Bone marrow (tissue), 2 donors: ENCODE measurements around the gene CEP19.
"Not testable (repeated sequence)": the region's sequence is repeated elsewhere in the genome, so short reads cannot be mapped to it uniquely, and the experiment has no call there.

Experiments
- DNase-seq, 2 donors: peaks; one replicate each; lab custom pipeline; 2025; lab: John Stamatoyannopoulos, UW

Gene CEP19, protein sequence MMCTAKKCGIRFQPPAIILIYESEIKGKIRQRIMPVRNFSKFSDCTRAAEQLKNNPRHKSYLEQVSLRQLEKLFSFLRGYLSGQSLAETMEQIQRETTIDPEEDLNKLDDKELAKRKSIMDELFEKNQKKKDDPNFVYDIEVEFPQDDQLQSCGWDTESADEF

DNA sequence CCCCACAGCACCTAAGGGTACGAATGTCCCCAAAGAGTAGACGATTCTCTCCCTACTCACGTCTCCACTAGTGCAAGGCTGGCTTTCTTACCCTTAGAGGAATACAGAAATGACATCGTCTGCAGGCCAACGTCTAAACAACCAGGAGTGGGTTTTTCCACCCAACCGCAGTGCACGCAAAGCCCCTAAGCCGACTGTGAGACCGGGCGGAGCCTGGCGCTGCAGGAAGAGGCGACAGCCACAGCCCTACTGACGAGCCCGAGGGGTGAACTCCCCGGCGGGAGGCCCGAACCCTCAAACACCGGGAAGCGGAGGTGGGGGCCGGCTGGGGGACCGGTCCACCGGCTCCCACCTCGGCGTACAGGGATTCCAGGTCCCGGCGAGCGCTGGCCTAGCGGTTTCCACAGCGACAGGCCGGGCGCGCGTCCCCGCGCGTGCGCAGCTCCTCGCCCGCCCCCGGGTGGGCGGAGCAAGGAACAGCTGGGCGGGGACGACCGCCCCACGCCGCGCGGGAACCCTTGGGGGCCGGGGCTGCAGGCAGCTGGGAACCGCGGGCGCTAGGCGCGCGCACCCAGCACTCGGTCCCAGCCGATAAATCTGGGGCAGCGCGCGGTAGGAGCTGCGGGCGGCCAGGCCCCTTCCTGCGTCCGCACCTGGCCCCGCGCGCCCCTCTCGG is at the start of gene CEP19, which contains the start of gene PIGX:
Gene CEP19, minus strand, starts transcription at position 413 of the 676 bp plus-strand sequence. CDS start 3,593 bp downstream, outside the sequence.
Gene PIGX, plus strand, starts transcription at position 540 of the 676 bp plus-strand sequence.
- peak; percentile 79 to 85 for DNase-seq

DNA sequence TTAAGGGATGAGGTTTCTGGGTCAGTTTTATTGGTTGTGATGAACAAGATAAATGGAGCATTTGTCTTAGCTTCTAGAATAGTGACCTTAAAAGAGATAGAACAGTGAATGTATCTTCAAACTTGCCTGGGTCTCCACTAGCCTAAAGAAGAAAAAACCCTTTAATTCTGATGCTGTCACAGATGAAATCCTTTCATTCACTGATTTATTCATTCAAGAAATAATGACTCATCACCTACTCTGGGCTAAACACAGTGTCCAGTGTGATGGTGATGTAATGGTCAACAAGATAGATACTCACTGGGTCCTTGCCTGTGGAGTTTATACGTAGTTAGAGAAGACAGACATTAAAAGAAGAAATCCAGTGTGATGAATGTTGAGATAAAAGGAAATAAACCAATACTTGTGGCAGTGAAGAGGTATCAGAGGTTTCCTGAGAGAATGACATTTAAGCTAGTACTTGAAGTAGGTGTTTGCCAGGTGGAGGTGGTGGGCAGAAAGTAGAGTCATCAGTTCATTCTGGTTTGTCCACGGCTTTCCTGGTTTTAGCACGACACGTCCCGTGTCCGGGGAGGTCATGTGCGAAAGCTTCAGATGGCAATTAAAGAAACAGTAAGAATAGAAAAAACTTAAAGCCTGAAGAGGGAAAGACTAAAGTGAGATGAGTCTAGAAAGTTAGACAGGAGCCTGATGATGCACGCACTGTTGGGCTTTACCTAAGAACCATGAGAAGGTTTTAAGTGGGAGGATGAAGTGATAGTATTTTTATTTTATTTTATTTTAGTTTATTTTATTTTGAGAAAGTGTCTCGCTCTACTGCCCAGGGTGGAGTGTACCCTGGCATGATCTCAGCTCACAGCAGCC is 46.1 kb upstream of the CEP19 start:
- no peak for DNase-seq

DNA sequence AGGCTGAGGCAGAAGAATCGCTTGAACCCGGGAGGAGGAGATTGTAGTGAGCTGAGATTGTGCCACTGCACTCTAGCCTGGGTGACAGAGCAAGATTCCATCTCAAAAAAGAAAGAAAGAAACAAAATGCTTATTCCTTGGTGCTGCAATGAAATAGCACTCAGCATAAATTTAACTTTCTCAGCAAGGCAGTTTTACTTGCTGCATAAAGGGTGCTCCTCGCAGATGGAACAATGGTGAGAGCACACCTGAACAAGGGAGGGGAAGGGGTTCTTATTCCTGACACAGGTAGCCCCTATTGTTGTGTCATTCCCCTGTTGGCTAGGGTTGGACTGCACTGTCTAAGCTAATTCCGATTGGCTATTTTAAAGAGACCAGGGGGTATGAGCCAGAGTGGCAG is 44.7 kb upstream of the CEP19 start:
- DNase-seq, result no peak

DNA sequence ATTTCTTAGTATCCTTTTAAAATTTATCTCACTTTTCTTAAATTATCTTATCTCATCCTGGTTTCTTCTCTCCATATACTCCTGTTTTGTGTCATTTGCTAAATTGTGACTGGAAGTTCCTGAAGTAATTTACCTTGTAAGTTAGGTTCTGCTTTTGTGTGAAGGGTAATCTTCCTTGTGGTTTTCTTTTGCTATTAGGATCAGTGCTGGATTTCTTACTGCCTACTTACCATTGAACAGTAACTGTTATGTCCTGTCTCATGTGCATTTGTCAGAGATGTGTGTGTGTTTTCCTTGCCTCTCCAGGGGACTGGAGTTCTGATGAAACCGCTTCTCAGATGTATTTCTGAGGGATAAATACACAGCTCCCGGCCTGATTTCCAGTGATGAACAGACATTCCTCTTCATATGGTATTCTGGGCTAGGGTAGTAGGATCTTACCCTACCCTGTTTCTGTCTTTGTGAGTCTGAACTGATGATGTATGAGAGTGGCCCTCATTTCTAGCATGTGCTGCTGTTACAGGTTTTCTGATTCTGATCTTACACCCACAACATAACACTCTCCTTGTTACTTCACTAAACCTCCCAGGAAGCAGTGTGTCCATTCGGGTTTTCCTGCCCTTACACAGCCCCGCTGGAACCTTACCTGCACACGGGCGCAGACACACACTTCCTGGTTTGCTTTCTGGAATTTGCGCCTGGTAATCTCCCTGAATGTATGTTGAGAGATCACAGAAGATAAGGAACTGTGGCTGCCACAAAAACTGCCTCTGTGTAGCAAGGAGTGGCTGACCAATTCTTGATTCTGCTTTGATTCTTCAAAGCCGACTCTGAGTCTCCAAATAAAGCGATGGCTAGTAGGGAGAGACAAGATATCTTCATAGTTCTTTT is 42.3 kb upstream of the CEP19 start:
- no peak for DNase-seq

DNA sequence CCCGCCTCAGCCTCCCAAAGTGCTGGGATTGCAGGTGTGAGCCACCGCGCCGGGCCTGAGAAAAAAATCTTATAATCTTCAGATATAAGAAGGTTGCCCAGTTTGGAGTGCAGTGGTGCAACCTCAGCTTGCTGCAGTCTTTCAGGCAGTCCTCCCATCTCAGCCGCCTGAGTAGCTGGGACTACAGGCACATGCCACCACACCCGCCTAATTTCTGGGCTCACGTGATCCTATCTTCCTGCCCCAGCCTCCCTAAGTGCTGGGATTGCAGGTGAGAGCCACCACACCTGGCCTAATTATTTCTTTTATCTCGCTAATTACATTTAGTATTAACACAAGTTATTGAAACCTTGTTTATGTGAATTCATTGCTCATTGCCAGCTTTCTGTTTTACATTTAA is 41.2 kb upstream of the CEP19 start:
- DNase-seq, result no peak

DNA sequence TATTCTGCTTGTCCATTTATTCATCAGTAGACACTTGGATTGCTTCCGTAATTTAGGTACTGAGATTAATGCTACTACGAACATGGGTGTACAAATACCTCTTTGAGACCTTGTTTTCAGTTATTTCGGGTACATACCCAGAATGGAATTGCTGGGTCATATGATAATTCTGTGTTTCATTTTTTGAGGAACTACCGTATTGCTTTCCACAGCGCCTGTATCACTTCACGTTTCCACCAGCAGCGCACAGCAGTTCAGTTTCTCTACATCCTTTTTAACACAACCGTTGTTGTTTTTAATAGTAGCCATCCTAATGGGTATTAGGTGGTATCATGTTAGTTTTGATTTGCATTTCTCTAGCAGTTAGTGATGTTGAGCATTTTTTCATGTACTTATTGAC is 37.1 kb upstream of the CEP19 start:
- DNase-seq, result no peak

DNA sequence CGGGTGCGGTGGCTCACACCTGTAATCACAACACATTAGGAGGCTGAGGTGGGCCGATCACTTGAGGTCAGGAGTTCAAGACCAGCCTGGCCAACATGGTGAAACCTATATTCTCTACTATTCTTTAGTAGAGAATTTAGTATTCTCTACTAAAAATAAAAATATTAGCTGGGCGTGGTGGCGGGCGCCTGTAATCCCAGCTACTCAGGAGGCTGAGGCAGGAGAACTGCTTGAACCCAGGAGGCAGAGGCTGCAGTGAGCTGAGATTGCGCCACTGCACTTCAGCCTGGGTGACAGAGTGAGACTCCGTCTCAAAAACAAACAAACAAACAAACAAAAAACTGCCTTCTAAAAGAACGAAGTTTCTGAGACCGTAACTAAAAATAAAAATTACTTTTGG is 31.5 kb upstream of the CEP19 start:
- not testable (repeated sequence) for DNase-seq

DNA sequence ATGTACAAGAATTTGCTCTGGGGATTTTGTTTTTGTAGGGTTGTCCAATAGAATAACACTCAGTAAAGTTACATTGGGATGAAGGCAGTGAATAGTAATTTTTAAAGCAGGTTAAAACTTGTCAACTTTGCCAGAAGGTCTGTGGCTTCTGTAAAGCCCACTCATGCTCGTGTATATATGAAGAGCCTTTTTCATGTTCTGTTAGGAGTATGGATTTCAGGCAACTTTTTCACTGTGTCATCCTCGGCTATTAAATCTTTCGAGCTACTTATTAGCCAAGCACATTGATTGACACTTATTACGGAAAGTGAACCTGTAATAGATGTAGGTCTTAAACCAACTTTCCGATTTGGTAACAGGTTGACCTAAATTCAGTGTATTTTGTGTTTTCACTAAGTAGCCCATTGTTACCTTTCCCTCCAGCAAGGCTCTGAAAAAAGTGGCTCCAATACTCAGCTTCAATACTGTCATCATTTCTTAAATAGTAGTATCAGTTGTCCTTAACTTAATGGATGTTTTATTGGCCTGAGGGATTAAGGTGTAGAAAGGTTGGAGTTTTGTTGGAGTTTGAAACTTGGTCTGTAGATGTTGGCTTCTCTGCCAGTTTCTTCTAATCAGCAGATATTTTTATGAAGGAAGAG is 29.3 kb upstream of the CEP19 start:
- DNase-seq, result no peak

DNA sequence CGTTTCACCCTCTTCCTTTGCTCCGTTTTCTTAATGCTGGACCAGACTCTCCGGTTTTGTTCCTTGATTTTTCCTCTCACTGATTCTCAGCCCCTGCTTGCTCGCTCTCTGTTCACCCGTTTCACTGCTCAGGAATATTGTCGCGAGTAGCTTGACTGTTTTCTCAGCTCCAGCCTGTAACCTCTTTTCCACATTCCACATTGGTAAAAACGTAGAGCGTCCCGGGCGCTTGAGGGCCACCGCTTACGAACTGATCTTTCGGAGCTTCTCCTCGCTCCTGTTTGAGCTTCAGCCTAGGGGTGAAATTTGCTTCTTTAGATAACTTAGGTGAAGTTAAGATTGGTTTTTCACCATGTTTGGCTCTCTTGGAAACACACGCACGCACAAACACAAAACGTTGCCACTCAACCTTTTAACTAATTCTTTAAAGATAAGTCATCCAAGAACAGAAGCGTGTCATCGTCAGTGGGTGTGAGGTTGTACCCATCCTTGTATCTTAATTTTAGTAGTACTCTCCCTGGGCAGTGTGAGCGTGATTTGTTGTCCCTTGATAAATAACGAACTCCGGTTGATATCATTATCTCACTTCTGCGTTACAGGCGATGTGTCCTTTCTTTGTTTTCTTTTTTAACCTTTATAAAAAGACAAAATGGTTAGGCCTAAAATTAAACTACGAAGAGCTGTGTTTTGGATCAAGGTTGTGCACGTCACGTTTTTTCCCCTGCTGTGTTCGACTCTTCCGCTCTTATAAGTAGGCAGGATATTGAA is 28.6 kb upstream of the CEP19 start:
- DNase-seq, result no peak

DNA sequence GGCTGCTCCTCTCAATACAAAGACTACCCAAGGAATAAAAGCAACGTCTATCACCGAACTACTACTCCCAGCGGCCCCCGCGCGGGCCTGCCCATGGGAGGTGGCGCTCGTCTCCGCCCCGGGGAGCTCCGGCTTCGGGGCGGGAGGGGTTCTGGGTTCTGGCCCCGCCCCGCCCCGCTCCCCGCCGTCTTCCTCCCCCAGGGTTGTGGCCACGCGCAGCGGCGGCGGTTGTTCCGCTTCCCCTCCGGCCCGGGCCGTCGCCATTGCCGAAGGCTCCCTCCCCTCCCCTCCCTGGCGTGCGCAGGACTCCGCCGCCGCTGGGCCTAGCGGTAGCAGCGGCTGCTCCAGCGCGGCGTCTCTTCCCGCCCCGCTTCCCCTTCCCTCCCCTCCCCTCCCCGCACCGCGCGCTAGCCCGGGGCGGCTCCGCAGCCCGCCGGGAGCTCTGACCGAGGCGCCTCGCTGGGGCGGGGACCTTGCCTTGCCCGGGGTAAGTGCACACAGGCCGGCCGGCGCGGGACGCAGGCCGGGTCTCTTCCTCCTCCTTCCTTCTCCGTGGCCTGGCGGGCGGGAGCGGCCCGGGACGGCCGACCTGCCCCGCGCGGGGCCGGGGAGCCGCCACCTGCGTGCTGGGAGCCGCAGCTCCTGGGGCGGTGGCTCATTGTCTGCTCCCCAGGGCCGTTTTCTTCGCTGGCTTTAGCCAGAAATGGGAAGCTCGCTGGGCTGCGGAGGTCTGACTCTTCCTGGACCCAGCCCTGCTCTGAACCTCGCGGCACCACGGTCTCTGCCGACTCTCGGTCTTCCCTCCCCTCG is 27.8 kb upstream of the CEP19 start, which contains the start of gene PAK2:
Gene PAK2, plus strand, starts transcription at position 187 of the 810 bp plus-strand sequence. CDS start 42,790 bp downstream, outside the sequence.
- DNase-seq, result peak; percentile 83 to 92

DNA sequence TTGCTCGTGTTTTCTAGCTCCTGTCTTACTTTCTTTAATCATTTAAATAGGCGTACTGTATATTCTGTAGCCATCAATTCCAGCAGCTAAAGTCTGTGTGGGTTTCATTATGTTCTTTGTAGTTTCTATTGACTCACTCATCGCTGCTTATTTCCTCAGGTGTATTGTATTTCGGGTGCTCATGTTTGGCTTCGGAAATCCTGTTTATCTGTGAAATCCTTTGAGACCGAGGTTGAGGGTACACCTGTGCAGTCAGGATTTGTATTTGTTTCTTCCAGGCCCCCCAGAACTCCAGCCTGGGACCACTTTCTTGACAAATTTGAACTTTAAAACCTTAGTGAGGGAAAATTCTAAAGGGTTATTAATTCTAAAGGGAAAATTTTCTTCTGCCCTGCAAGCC is 25.6 kb upstream of the CEP19 start:
- no peak for DNase-seq

DNA sequence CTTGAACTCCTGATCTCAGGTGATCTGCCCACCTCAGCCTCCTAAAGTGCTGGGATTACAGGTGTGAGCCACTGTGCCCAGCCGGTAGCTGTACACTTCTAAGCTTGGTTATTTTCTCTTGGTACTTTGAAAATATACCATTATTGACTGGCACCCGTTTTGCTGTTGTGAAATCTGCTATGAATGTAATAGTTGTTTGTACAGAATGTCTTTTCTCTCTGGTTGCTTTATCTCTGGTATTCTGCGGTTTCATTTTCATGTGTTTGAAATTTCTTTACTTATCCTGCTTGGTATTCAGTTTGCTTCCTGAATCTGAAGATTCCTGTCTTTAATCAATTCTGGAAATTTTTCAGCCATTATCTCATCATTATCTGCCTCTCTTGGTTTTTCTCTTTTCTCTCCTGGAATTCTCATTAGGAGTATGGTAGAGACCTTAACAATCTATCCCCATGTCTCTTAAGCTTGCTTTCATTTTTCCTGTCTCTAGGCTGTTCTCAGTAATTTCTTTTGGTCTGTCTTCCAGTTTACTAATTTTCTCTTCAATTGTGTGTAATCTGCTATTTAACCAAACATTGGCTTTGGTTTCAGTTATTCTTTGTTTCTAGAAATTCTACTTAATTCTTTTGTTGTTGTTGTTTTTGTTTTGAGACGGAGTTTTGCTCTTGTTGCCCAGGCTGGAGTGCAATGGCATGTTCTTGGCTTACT is 24.8 kb upstream of the CEP19 start:
- DNase-seq, result no peak

DNA sequence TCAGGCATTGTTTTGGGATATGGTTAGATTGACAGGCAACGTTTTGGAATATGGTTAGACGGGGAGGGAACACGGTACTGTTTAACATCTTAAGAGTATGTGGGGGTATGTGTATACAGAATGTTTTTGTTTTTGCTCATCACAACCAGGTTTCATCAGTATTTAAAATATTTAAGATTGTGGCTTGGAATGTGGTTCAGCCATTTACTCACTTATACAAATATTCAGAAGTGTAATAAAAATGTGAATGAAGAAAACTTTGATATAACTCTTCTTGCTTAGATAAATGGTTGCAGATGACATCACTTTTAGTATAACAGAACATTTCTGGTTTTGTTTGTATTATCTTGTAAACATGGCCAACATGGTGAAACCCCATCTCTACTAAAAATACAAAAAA is 23.7 kb upstream of the CEP19 start:
- no peak for DNase-seq

DNA sequence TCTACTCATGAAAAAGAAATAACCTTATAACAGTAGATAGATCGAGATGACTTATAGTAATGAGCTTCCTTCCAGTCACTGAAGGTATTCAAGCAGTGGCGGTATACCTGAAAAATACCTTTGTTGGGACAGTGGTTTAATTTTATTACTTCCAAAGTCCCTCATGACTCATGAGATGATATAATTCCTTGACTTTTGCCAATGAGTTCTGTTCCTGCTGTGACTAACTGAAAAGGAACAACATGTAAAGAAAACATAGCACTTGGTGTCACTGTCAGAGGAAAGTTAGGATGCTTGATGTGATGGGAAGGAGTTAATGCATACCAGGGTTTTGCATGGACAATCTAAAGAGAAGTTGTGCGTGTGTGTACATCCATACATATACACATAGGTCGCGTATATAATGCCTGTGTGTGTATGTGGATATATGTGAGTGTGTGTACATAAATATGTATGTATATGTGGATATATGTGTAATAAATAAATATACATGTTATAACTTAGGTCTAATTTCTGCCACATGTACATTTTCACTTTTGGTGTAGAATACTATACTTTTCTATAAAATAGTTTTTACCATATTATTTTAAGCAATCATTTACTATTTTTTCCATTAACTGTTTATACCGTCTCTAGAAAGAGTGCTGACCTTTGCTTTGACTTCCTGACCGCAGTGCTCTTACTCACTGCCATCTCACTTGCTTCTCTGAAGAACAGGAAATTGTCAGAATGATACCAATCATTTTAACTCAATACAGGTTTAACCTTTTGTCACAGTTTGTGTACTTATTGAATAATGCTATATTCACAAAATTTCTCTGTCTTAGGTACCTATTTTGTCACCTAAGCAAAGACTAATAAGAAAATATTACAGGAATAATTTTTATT is 15.0 kb upstream of the CEP19 start:
- no peak for DNase-seq

DNA sequence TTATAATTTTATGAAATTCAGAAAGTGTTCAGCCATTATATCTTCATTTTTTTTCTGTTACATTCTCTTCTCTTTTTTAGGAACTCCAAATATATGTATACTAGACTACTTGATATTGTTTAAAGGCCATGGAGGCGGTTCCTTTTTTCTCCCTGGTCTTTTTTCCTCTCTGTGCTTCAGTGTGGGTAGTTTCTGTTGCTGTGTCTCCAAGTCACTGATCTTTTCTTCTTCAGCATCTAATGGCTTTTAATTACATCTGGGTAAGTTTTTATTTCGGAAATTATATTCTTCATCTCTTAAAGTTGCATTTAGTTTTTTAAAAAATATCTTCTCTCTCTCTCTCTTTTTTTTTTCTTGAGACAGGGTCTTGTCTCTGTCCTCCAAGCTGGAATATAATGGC is 9.0 kb upstream of the CEP19 start:
- no peak for DNase-seq

DNA sequence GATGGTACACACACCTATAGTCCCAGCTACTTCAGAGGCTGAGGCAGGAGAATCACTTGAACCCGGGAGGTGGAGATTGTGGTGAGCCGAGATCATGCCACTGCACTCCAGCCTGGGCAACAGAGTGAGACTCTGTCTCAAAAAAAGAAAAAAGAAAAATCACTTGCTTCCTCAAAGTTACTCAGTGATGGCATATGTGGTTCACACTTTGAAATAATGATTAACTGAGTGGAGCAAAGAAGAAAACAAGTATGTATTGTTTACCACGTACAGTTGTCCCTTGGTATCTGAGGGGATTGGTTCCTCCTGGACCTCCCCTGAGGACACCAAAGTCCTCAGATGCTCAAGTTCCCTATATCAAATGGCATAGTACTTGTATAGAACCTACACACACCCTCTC is 5.1 kb upstream of the CEP19 start:
- not testable (repeated sequence) for DNase-seq

DNA sequence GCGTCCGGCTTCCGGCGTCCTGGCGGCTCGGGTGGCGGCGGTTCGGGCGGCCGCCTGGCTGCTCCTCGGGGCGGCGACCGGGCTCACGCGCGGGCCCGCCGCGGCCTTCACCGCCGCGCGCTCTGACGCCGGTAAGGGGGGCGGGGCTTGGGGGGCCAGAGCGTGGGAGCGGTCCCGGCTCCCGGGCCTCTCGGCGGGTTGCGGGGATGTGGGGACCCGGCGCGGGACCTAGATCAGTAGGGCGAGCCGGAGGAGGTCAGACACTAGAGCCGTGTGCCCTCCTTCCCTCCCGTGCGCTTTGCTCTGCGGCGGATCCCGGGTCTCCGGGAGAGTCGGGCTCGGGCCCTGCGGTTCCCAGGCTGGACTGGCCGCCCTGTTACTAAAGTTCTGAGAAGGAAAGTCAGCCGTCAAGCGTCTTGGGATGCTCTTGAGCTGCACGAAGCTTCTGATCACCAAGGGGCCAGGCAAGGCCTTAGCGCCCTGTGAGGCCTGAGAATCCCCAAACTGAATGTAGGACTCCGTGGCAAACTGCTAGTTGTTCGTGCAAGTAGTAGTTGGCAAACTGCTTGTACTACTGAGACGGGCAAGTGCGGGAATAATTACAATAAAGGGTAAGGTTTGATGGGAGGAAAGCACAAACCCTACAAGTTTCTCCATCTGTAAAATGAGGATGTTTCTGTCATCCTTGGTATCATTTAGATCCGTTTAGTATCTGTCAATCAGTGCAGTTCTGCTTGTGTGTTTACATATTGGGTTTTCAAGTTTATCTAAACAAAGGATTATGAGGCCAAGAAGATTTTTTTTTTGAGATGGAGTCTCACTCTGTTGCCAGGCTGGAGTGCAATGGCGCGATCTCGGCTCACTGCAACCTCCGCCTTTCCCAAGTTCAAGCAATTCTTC is 714 bp upstream of the CEP19 start:
- DNase-seq, result peak; percentile 19 to 85
